Retinal pigment epithelial cell (primary cell): Measurements from ENCODE around the gene COQ10A.

Experiments used
- DNase-seq: peaks from one replicate; pipeline ENCODE4 v3.0.0-alpha.2; 2010; ENCODE audit warnings: low read depth
- H3K4me3 ChIP-seq: 2 replicates; pipeline ENCODE4 v1.5.1; 2011; ENCODE audit warnings: mild to moderate bottlenecking, low read length, control low read depth, moderate library complexity
- CTCF ChIP-seq: conservative IDR thresholded peaks from 2 replicates; pipeline ENCODE4 v1.5.1; 2011; ENCODE audit warnings: low read depth, low read length, control low read depth, inconsistent platforms

Gene COQ10A

DNA sequence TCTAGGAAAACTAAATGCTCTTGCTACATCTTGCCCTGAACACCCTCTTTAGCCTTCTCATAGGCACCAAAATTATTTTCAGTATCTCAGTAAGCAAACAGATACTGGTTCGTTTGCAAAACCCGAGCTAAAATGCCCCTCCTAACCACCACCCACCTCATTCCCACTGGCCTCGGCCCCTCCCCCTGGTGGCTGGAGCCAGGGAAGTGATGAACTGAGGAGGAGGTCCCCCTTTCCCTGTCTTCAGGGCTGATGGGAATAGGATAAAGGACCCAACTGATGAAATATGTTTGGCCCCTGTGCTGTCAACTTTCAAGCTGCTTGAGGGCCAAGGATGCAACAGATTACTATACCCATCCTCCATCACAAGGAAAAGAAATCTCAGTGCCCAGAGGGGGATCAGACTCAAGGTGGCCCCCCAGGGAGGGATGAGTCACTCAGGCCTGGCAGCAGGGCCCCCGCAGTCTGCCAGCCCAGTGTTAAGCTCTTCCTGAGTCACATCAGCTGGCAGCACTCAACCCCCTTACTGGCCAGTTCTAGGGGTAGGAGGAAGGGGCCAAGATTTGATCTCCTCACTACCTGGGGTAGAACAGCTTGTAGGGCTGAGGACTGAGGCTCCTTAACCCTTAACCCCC lies 10.3 kb upstream of the COQ10A start:
- peak; percentile 27 for TF ChIP-seq CTCF
- peak overlapping the region; percentile 85 for H3K4me3 ChIP-seq
- no peak for DNase-seq

DNA sequence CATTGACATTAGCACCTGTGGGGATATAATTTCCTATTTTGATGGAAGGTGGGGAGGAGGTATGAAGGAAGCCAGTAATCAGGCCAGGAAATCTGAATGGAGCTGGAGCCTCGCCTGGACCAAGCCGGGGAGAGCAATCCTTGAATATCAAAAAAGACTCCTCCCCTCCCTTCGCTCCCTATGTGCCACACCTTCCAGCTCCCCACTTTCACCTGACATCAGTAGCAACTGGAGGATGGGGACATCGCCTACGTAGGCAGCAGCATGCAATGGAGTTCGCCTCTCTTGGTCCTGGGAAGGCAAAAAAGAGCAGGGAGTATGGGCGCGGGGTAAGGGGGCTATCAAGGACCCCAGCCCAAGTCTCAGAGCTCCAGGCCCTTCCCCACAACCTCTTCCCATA lies 9.7 kb upstream of the COQ10A start:
- peak overlapping the region; percentile 85 for H3K4me3 ChIP-seq
- TF ChIP-seq CTCF: no peak
- DNase-seq: no peak

DNA sequence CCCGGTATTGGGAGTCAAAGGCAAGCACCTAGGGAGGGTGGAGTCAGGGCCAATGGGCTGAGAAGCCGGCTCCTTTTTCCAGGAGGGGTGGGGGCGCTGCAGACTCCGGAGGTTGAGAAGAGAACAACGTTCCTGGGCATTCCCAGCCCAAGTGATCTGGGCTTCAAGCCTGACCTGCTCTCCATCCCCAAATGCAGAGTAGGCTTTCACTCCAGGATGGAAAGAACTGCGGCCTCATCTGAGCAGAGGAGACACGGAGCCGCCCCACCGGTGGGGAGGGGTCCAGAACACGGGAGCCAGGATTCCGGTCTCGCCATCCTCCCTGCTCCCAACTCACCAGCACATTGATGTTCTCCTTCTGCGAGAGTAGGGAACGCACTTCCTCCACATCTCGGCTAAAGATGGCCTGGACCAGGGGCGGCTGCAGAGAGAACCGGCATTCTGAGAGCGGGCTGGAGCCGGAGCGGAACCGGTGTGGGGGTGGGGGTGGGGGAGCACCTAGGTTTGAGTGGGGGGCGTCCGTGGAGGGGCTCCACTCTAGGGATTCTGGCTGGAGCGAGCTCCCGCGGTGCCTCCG lies 9.2 kb upstream of the COQ10A start:
- TF ChIP-seq CTCF: peak; percentile 22
- no peak for DNase-seq
- H3K4me3 ChIP-seq: peak overlapping the region; percentile 85

DNA sequence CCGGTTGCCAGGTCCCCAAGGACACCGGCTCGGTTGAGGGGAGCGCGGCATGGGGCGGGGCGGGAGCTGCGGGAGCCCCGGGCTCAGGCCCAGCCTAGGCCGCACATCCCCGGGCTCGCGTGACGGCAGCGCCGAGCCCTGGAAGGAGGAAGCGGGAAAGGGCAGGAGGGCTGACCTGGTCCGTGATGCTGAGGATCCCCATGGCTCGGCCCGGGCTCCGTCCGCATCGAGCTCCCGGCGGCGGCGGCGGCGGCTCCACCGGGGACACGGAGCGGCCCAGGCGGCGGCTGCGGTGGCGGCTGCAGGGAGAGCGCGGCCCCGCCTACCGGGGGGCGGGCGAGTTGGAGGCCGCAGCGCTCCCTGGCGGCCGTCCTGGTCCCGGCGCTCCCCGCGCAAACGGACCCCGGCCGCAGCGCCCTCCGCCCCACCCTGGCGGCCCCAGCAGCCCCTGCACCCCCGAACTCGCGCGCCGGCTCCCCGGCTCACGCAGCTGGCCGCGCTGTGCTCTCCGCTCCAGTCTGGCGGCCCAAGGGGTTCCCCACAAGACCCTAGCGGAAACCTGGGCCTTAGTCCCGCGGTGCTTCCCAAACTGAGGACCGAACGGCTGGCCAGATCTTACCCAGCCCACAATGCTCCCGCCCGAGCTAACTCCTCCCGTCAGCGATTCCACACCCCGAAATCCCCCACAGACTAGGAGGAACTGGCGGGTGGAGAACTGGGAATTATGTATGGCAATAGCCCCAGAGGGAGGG lies 8.5 kb upstream of the COQ10A start, which contains the start of gene ANKRD52:
ANKRD52 (minus strand) TSS at position 317 of the 752 bp plus-strand sequence; CDS start at position 202, 115 bp downstream.
- TF ChIP-seq CTCF: peak; percentile 43
- H3K4me3 ChIP-seq: peak within 1 kb of the TSS; percentile 85
- DNase-seq: no peak

- DNase-seq: no peak
- TF ChIP-seq CTCF: no peak
- peak overlapping the region; percentile 70 for H3K4me3 ChIP-seq
Measured at GRCh38 chr12:56258820-56259183, 7.9 kb upstream of the COQ10A start.

- H3K4me3 ChIP-seq: no peak overlapping the region
- no peak for TF ChIP-seq CTCF
- no peak for DNase-seq
Measured at GRCh38 chr12:56260380-56260779, 6.4 kb upstream of the COQ10A start.
